HG03097 (cell line): ENCODE results near the gene KCNK13.

Experiments
- ATAC-seq: cut with Tn5 transposase; IDR thresholded peaks from one replicate; pipeline ENCODE4 v1.9.1; 2021; ENCODE audit not compliant: unreplicated experiment, low FRiP score

Gene KCNK13

GRCh38 chr14:90116444-90116843 lies 54.6 kb downstream of the KCNK13 start:
- no peak for ATAC-seq

- ATAC-seq: no peak
Measured at GRCh38 chr14:90118027-90118426, 56.2 kb downstream of the KCNK13 start.

GRCh38 chr14:90126260-90126659 lies 64.5 kb downstream of the KCNK13 start:
- no peak for ATAC-seq

- no peak for ATAC-seq
Measured at GRCh38 chr14:90132821-90133570, 71.2 kb downstream of the KCNK13 start.

- ATAC-seq: no peak
Measured at GRCh38 chr14:90136904-90137303, 75.1 kb downstream of the KCNK13 start.

DNA sequence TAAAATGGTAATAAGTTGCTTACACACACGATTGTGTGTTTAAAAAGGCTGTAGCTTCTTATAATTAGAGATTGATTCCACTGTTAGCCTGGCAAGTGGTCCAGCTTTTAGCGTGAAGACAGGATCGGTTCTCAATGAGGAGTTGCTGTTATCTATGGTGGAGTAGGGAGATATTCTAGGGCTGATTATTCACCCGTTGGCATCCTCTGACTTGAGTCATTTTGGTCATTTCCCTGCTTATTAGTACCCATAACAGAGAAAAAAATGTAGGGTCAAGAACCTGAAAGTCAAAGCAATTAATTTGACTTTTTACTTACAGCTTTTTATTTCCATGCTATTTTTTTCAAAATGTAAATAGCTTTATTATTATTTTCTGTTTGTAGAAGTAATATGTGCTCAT lies 76.0 kb downstream of the KCNK13 start:
- no peak for ATAC-seq

- no peak for ATAC-seq
Measured at GRCh38 chr14:90139199-90139598, 77.4 kb downstream of the KCNK13 start.

DNA sequence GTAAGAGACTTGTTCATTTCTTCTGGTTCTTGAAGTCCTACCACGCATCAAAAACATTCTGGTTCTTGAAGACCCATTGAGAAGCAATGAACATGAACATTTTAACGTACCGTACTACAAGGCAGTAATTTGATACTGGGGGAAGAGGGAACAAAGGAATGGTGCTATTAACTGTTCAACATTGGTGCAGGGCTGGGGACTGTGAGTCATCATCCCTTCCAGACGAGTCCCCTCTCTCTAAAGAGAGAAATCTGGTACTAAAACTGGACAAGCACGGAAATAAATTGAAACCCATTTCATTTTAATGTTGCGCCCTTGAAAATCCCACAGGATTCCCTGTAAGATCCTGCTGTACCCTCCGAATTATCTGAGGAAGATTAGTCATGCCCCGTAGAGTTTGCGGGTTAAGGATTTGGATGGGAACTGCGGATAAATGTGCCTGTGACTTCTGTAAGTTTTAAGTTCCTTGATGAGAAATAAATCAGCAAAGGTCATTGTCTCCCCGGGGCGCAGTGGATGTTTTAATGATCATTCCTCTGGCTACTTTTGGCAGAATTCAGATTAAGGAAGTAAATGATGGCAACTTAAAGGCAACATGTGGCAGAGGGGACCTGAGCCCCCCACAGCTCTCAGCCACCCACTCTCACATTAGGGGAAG lies 78.6 kb downstream of the KCNK13 start:
- ATAC-seq: no peak

DNA sequence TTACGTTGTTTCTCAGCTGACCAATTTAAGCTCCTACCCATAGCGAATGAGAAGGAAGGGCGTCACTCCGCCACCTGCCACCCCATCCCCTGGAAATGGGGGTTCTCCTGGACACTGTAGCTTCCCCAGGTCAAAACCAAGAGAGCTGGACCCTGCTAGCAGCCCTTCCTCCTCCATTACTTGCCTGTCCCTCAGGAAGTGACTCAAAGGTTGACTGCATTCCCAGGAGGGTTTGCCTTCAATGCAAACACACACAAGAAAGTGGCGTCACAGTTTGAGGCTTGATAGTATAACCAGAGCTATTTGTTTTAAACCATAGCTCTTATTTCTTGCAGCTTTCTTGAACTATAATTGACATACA lies 79.1 kb downstream of the KCNK13 start:
- no peak for ATAC-seq

GRCh38 chr14:90153429-90153828 lies 91.6 kb downstream of the KCNK13 start:
- no peak for ATAC-seq

- no peak for ATAC-seq
Measured at GRCh38 chr14:90154110-90154509, 92.3 kb downstream of the KCNK13 start.

DNA sequence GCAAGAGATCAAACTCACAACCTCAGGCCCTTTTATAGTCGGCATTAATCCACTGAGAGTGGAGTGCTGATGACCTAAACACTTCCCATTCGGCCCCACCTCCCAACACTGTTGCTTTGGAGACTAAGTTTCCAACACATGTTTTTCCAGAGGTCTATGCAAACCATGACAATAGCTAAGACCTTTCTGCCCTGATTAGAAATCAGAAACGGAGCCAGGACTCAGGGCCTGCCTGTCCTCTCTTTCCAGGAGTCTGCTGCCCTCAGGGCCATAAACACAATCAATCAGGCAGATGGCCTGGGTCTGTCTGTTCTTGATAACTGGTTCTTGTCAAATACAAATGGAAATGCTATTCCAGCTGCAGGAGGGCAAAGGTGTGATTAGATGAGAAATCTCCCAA lies 97.4 kb downstream of the KCNK13 start:
- no peak for ATAC-seq

DNA sequence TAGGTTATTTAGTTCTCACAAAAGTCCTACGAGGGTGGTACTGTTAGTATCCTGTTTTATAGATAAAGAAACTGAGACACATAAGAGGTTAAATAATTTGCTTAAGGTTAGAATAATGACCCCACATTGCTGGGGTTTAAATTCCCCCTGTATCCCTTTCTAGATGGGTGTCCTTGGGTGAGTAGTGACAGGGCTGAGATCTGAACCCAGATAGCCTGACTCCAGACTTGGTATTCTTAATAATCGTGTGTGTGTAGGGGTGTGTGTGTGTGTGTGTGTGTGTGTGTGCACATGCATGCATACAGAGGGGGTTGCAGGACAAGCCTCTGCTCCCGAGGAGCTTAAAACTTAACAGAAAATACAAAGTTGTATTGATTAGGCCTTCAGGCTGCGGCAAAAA lies 97.9 kb downstream of the KCNK13 start:
- no peak for ATAC-seq

GRCh38 chr14:90161129-90161528 lies 99.3 kb downstream of the KCNK13 start:
- ATAC-seq: no peak

DNA sequence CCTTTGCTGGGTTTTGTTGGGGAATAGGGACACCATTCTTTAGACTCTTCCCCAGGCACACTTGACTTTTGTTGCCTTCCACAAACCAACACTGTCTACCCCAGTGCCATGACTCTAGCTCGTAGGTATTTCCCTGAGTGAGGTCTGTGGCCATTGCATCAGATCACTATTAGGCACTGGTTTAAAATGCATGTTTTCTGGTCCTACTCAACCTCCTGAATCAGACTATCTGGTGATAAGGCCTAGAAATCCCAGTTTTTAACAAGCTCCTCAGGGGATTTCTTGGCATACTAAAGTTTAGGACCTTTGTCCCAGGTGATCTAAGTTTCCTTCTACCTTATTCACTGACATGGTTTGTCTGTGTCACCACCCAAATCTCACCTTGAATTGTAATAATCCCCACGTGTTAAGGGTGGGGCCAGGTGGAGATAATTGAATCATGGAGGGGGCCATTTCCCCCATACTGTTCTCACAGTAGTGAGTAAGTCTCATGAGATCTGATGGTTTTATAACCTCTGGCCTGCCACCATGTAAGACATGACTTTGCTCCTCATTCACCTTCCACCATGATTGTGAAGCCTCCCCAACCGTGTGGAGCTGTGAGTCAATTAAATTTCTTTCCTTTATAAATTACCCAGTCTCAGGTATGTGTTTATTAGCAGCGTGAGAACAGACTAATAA lies 106.8 kb downstream of the KCNK13 start:
- ATAC-seq: no peak

- ATAC-seq: no peak
Measured at GRCh38 chr14:90175631-90176030, 113.8 kb downstream of the KCNK13 start.

GRCh38 chr14:90177539-90178189 lies 115.9 kb downstream of the KCNK13 start:
- no peak for ATAC-seq

DNA sequence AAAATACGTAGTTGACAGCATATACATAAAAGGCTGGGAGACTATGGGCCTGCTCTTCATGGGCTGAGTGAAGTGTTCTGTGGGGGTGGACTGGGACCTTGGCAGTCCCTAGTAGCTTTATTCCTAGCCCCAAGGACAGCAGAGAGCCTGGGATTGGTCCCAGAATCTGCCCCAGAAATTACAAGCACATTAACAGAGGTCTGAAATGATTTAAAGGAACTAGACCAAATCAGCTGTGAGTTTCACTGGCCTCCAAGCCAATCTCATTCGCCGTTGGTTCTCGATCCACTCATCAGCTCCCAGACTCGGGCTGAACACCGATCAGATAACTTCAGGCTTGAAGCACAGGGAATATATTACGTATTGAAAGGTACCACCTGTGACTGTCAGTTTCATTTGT lies 117.6 kb downstream of the KCNK13 start:
- ATAC-seq: no peak

- no peak for ATAC-seq
Measured at GRCh38 chr14:90179809-90180779, 118.3 kb downstream of the KCNK13 start.

DNA sequence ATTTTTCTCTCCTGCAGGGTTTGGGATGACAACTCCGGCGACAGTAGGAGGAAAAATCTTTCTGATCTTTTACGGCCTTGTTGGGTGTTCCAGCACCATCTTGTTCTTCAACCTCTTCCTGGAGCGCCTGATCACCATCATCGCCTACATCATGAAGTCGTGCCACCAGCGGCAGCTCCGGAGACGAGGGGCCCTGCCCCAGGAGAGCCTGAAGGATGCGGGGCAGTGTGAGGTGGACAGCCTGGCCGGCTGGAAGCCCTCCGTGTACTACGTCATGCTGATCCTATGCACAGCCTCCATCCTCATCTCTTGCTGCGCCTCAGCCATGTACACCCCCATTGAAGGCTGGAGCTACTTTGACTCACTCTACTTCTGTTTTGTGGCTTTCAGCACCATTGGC lies 122.3 kb downstream of the KCNK13 start:
- no peak for ATAC-seq
